Anterior cingulate cortex (tissue), 58 donors: ENCODE results near the gene ADIPOR2.
"Not testable (repeated sequence)": the region's sequence is repeated elsewhere in the genome, so short reads cannot be mapped to it uniquely, and the experiment has no call there.

ENCODE experiments used
- DNase-seq, 58 donors: peaks; one replicate each; lab custom pipeline; 2025; lab: John Stamatoyannopoulos, UW

The ADIPOR2 gene

GRCh38 chr12:1731019-1731687, 40.3 kb downstream of the ADIPOR2 start:
- DNase-seq, result peak in 1 of 58 donors; percentile 24

- DNase-seq, result peak in 2 of 58 donors; percentile 3 to 9
Observed at GRCh38 chr12:1731688-1732078, 40.8 kb downstream of the ADIPOR2 start.

GRCh38 chr12:1732914-1733313, 42.0 kb downstream of the ADIPOR2 start:
- DNase-seq, result no peak

- DNase-seq, result not testable (repeated sequence)
Observed at GRCh38 chr12:1733712-1734111, 42.8 kb downstream of the ADIPOR2 start.

- no peak for DNase-seq
Observed at GRCh38 chr12:1737652-1738286, 46.9 kb downstream of the ADIPOR2 start.

GRCh38 chr12:1738446-1738845, 47.6 kb downstream of the ADIPOR2 start:
- DNase-seq, result no peak

GRCh38 chr12:1739368-1739767, 48.5 kb downstream of the ADIPOR2 start:
- no peak for DNase-seq

GRCh38 chr12:1740161-1740948, 49.5 kb downstream of the ADIPOR2 start:
- no peak for DNase-seq

GRCh38 chr12:1741154-1741949, 50.5 kb downstream of the ADIPOR2 start:
- no peak for DNase-seq

- DNase-seq, result no peak
Observed at GRCh38 chr12:1744932-1745331, 54.1 kb downstream of the ADIPOR2 start.

- no peak for DNase-seq
Observed at GRCh38 chr12:1747609-1748008, 56.7 kb downstream of the ADIPOR2 start.

GRCh38 chr12:1749019-1749418, 58.1 kb downstream of the ADIPOR2 start:
- no peak for DNase-seq

GRCh38 chr12:1750300-1750699, 59.4 kb downstream of the ADIPOR2 start:
- no peak for DNase-seq

GRCh38 chr12:1758376-1758775, 67.5 kb downstream of the ADIPOR2 start:
- no peak for DNase-seq

- peak in 5 of 58 donors; percentile 5 to 74 (median 30) for DNase-seq
Observed at GRCh38 chr12:1758887-1759286, 68.0 kb downstream of the ADIPOR2 start.

GRCh38 chr12:1760566-1761382, 69.9 kb downstream of the ADIPOR2 start:
- DNase-seq, result no peak

- peak in 2 of 58 donors; percentile 1 to 5 for DNase-seq
Observed at GRCh38 chr12:1761857-1762256, 71.0 kb downstream of the ADIPOR2 start.

- no peak for DNase-seq
Observed at GRCh38 chr12:1763153-1763552, 72.3 kb downstream of the ADIPOR2 start.

GRCh38 chr12:1766110-1766509, 75.2 kb downstream of the ADIPOR2 start:
- DNase-seq, result no peak
